Measurements from ENCODE around the gene ROBO3. TPM values are rescaled to one million over a fixed set of nuclear protein-coding genes. Genes with fewer than 3 reads are reported as not detected.

ROBO3 gene
- total RNA-seq, 4 donors from 2014 or later: 7.1 to 21.8 (median 11.1) TPM

- no peak overlapping the region for H3K27ac ChIP-seq
- H3K4me3 ChIP-seq: no peak overlapping the region
- H3K36me3 ChIP-seq: no peaks in the 10 kb centered on the region
- peaks cover 24 to 79% of the 10 kb centered on the region in 2 donors for H3K27me3 ChIP-seq
- no peak for DNase-seq
- peaks cover 0 to 8% of the 10 kb centered on the region in 2 donors for H3K4me1 ChIP-seq
- TF ChIP-seq, protein P1, sequence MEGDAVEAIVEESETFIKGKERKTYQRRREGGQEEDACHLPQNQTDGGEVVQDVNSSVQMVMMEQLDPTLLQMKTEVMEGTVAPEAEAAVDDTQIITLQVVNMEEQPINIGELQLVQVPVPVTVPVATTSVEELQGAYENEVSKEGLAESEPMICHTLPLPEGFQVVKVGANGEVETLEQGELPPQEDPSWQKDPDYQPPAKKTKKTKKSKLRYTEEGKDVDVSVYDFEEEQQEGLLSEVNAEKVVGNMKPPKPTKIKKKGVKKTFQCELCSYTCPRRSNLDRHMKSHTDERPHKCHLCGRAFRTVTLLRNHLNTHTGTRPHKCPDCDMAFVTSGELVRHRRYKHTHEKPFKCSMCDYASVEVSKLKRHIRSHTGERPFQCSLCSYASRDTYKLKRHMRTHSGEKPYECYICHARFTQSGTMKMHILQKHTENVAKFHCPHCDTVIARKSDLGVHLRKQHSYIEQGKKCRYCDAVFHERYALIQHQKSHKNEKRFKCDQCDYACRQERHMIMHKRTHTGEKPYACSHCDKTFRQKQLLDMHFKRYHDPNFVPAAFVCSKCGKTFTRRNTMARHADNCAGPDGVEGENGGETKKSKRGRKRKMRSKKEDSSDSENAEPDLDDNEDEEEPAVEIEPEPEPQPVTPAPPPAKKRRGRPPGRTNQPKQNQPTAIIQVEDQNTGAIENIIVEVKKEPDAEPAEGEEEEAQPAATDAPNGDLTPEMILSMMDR (IDR thresholded peaks at IDR 0.05): no peak
- no peak for TF ChIP-seq POLR2A (IDR thresholded peaks at IDR 0.05)
- no peaks in the 10 kb centered on the region for H3K9me3 ChIP-seq
- intact Hi-C loops (cut with DNase I; ENCODE audit: low total_unique reads): no loop called here
Observed at GRCh38 chr11:124843616-124843910, 21.7 kb upstream of the ROBO3 start.

DNA sequence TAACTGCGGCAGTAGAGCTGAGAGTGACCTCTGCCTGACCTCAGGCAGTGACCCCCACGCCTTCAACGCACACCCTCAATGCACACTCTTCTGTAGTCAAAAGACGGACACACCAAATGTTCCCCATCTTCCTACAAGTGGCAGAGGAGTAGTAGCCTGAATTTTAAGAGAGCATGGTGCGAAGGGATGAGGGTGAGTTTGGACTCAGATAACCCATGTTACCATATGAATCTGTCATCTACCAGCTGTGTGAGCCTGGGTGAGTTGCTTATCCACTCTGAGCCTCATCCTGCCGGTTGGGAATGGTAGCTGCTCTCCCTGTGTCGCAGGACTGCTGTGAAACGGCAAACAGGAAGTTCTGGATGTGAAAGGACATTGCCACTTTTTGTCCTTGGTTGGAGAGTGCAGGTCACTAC is 20.6 kb upstream of the ROBO3 start:
- peaks cover 17 to 81% of the 10 kb centered on the region in 2 donors for H3K27me3 ChIP-seq

GRCh38 chr11:124846070-124846673 is 19.1 kb upstream of the ROBO3 start:
- no peak overlapping the region for H3K4me3 ChIP-seq
- H3K9me3 ChIP-seq: no peaks in the 10 kb centered on the region
- intact Hi-C loops (cut with DNase I; ENCODE audit: low total_unique reads): no loop called here
- H3K27ac ChIP-seq: no peak overlapping the region
- no peaks in the 10 kb centered on the region for H3K4me1 ChIP-seq
- TF ChIP-seq POLR2A (IDR thresholded peaks at IDR 0.05): no peak
- TF ChIP-seq, protein P1 (IDR thresholded peaks at IDR 0.05): no peak
- peaks cover 9 to 77% of the 10 kb centered on the region in 2 donors for H3K27me3 ChIP-seq
- H3K36me3 ChIP-seq: no peaks in the 10 kb centered on the region
- no peak for DNase-seq

More for the DNA sequence above, 20.6 kb upstream of the ROBO3 start:
- TF ChIP-seq POLR2A (IDR thresholded peaks at IDR 0.05): no peak
- TF ChIP-seq, protein P1 (IDR thresholded peaks at IDR 0.05): no peak
- H3K9me3 ChIP-seq: no peaks in the 10 kb centered on the region
- no peak for DNase-seq
- peaks cover 0 to 2% of the 10 kb centered on the region in 2 donors for H3K4me1 ChIP-seq
- no peak overlapping the region for H3K27ac ChIP-seq
- H3K36me3 ChIP-seq: no peaks in the 10 kb centered on the region
- no peak overlapping the region for H3K4me3 ChIP-seq
- intact Hi-C loops (cut with DNase I; ENCODE audit: low total_unique reads): no loop called here

DNA sequence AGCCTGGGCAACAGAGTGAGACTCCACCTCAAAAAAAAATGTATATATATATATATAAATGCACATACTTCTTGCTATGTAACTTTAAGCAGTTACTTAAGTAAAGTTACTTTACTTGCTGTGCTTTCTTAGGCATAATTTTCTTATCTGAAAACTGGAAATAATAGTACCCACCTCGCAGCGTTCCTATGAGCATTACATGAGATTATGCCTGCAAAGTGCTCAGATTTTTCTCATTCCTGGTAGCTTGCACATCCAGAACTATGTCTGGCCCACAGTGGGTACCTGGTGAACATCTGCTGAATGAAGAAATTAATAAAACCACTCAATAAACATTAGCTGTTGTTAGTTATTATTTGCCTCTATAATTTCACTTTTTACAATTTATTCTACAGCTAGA is 6.1 kb upstream of the ROBO3 start:
- H3K4me1 ChIP-seq: no peaks in the 10 kb centered on the region
- H3K4me3 ChIP-seq: no peak overlapping the region
- intact Hi-C loops (cut with DNase I; ENCODE audit: low total_unique reads): no loop called here
- TF ChIP-seq POLR2A (IDR thresholded peaks at IDR 0.05): no peak
- TF ChIP-seq, protein P1 (IDR thresholded peaks at IDR 0.05): no peak
- no peaks in the 10 kb centered on the region for H3K36me3 ChIP-seq
- H3K27ac ChIP-seq: no peak overlapping the region
- DNase-seq: no peak
- H3K27me3 ChIP-seq: peaks cover 14 to 17% of the 10 kb centered on the region in 2 donors
- H3K9me3 ChIP-seq: no peaks in the 10 kb centered on the region

DNA sequence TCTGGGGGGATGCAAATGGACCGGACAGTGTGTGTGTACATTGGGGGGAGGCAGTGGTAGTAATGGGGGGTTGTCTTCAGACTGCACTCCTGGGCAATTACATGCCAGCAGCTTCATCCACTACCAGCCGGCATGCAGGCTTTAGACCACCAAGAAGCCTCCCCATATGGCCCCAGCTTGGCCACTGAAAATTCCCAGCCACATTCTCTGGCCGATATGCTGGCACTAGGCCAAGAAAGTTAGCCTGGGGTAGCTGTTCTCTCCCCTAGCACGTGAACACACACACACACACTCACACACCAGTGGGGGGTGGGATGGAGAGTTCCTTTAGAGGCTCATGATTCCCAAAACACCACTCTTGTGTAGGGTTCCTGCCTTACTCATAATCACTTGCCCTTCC is 3.6 kb upstream of the ROBO3 start:
- Histone ChIP-seq H3K9me3 (no peaks in the 10 kb centered on the region), H3K36me3 (no peaks in the 10 kb centered on the region), H3K4me3 (no peak overlapping the region), H3K27ac (no peak overlapping the region), H3K4me1 (peaks cover 0 to 7% of the 10 kb centered on the region in 2 donors), H3K27me3 (peaks cover 31 to 38% of the 10 kb centered on the region in 2 donors)
- no peak for DNase-seq
- TF ChIP-seq, protein P1 (IDR thresholded peaks at IDR 0.05): no peak
- TF ChIP-seq POLR2A (IDR thresholded peaks at IDR 0.05): no peak
- intact Hi-C loops (cut with DNase I; ENCODE audit: low total_unique reads): no loop called here

Data from uterus (tissue), 4 donors.